Inflammatory macrophage treated with lipopolysaccharide for 1 hour (primary cell): ENCODE measurements around the gene SIRT7.

ENCODE experiments used
- DNase-seq, 2 donors: peaks; one replicate each; pipeline ENCODE4 v3.0.0-alpha.2; 2020 to 2022

The SIRT7 gene

GRCh38 chr17:81931557-81932332, 13.8 kb upstream of the SIRT7 start:
- no peak for DNase-seq

GRCh38 chr17:81931189-81931556, 13.2 kb upstream of the SIRT7 start:
- DNase-seq, result no peak

GRCh38 chr17:81930142-81931125, 12.5 kb upstream of the SIRT7 start:
- no peak for DNase-seq

- DNase-seq, result no peak
Measured at GRCh38 chr17:81929253-81930141, 11.5 kb upstream of the SIRT7 start.

GRCh38 chr17:81928544-81929252, 10.7 kb upstream of the SIRT7 start:
- no peak for DNase-seq

- DNase-seq, result peak; percentile 91 to 96
Measured at GRCh38 chr17:81927653-81928543, 9.9 kb upstream of the SIRT7 start, which contains the start of gene MAFG. Gene MAFG (minus strand): TSS chr17:81927735. CDS start chr17:81923185, 4,550 bp downstream.

GRCh38 chr17:81927152-81927652, 9.2 kb upstream of the SIRT7 start:
- DNase-seq, result no peak

GRCh38 chr17:81926451-81927151, 8.6 kb upstream of the SIRT7 start:
- peak; percentile 71 to 86 for DNase-seq

- no peak for DNase-seq
Measured at GRCh38 chr17:81925860-81926450, 8.0 kb upstream of the SIRT7 start.

GRCh38 chr17:81924557-81925532, 6.9 kb upstream of the SIRT7 start:
- no peak for DNase-seq

- peak; percentile 74 to 79 for DNase-seq
Measured at GRCh38 chr17:81923302-81924260, 5.6 kb upstream of the SIRT7 start.

- no peak for DNase-seq
Measured at GRCh38 chr17:81922566-81923301, 4.8 kb upstream of the SIRT7 start.

- no peak for DNase-seq
Measured at GRCh38 chr17:81921996-81922565, 4.1 kb upstream of the SIRT7 start.

- no peak for DNase-seq
Measured at GRCh38 chr17:81921537-81921862, 3.5 kb upstream of the SIRT7 start.

GRCh38 chr17:81920612-81921536, 2.9 kb upstream of the SIRT7 start:
- DNase-seq, result peak; percentile 54 to 55
